Glutamatergic neuron (in vitro differentiated cells): ENCODE measurements around the gene CLDN7. TPM values are rescaled to one million over a fixed set of nuclear protein-coding genes. Genes with fewer than 3 reads are reported as not detected.

ENCODE experiments used
- DNase-seq: peaks from one replicate; pipeline ENCODE4 v3.0.0; 2022
- H3K27ac Mint-ChIP-seq: one replicate; pipeline ENCODE4 v1.8.0; 2020; ENCODE audit warnings: mild to moderate bottlenecking, mixed read lengths, inconsistent platforms; ENCODE audit not compliant: unreplicated experiment
- H3K27me3 Mint-ChIP-seq: one replicate; pipeline ENCODE4 v1.8.0; 2020; ENCODE audit warnings: mild to moderate bottlenecking, moderate library complexity, mixed read lengths, inconsistent platforms; ENCODE audit not compliant: unreplicated experiment
- H3K36me3 Mint-ChIP-seq: one replicate; pipeline ENCODE4 v1.8.0; 2020; ENCODE audit warnings: mild to moderate bottlenecking, mixed read lengths, inconsistent platforms; ENCODE audit not compliant: unreplicated experiment
- H3K4me1 Mint-ChIP-seq: one replicate; pipeline ENCODE4 v1.8.0; 2020; ENCODE audit warnings: mild to moderate bottlenecking, low read depth, mixed read lengths, inconsistent platforms; ENCODE audit not compliant: unreplicated experiment
- H3K4me3 Mint-ChIP-seq: one replicate; pipeline ENCODE4 v1.8.0; 2020; ENCODE audit warnings: mild to moderate bottlenecking, mixed read lengths, inconsistent platforms; ENCODE audit not compliant: unreplicated experiment
- H3K9me3 Mint-ChIP-seq: one replicate; pipeline ENCODE4 v1.8.0; 2020; ENCODE audit warnings: mild to moderate bottlenecking, moderate library complexity, mixed read lengths, inconsistent platforms; ENCODE audit not compliant: unreplicated experiment
- CTCF ChIP-seq: fragments of 200-600 bp; sonication (generic); IDR thresholded peaks from one replicate; pipeline ENCODE4 v1.5.0; 2021; ENCODE audit not compliant: partially characterized antibody, unreplicated experiment
- total RNA-seq: library from RNA; stranded (reverse); fragmentation: NEBNext Ultra II Directional; extraction: Animal tissue kit (Norgen Biotek cat#: 25700); gene quantifications from one replicate; pipeline ENCODE4 v1.2.1, GENCODE V29; 2021; ENCODE audit not compliant: unreplicated experiment

Gene CLDN7
- total RNA-seq, 1 donor from 2014 or later = 0.44 TPM

GRCh38 chr17:7216242-7217112 is 45.8 kb downstream of the CLDN7 start:
- H3K4me3 Mint-ChIP-seq = peak overlapping the region; percentile 93
- no peak for DNase-seq
- H3K27ac Mint-ChIP-seq = peak overlapping the region; percentile 62
- H3K9me3 Mint-ChIP-seq = peaks cover 17% of the 10 kb centered on the region
- no peak for TF ChIP-seq CTCF
- H3K36me3 Mint-ChIP-seq = no peaks in the 10 kb centered on the region
- peaks cover 27% of the 10 kb centered on the region for H3K27me3 Mint-ChIP-seq
- H3K4me1 Mint-ChIP-seq = peaks cover 47% of the 10 kb centered on the region

- Mint-ChIP-seq H3K4me3 (peak overlapping the region; percentile 93), H3K27me3 (peaks cover 23% of the 10 kb centered on the region), H3K4me1 (peaks cover 47% of the 10 kb centered on the region), H3K36me3 (no peaks in the 10 kb centered on the region), H3K9me3 (peaks cover 15% of the 10 kb centered on the region), H3K27ac (peak overlapping the region; percentile 62)
- DNase-seq = no peak
- no peak for TF ChIP-seq CTCF
These were observed 46.6 kb downstream of the CLDN7 start for GRCh38 chr17:7215652-7216180.

GRCh38 chr17:7215136-7215638 is 47.1 kb downstream of the CLDN7 start:
- H3K4me1 Mint-ChIP-seq = peaks cover 47% of the 10 kb centered on the region
- peaks cover 10% of the 10 kb centered on the region for H3K9me3 Mint-ChIP-seq
- H3K4me3 Mint-ChIP-seq = peak overlapping the region; percentile 92
- no peak for DNase-seq
- peak overlapping the region; percentile 44 for H3K27ac Mint-ChIP-seq
- no peak for TF ChIP-seq CTCF
- peaks cover 23% of the 10 kb centered on the region for H3K27me3 Mint-ChIP-seq
- H3K36me3 Mint-ChIP-seq = no peaks in the 10 kb centered on the region

GRCh38 chr17:7214300-7215135 is 47.8 kb downstream of the CLDN7 start:
- Mint-ChIP-seq H3K4me1 (peaks cover 46% of the 10 kb centered on the region), H3K9me3 (peaks cover 10% of the 10 kb centered on the region), H3K4me3 (peak overlapping the region; percentile 92), H3K27me3 (peaks cover 23% of the 10 kb centered on the region), H3K27ac (peak overlapping the region; percentile 98), H3K36me3 (no peaks in the 10 kb centered on the region)
- DNase-seq = peak; percentile 100
- TF ChIP-seq CTCF = peak; percentile 47
